Measurements from ENCODE around the gene CPEB4.

CPEB4 gene

GRCh38 chr5:173885475-173886010, 2.6 kb upstream of the CPEB4 start:
- Histone ChIP-seq H4K12ac (ENCODE audit: low read depth, low read length) (no peak overlapping the region), H3K14ac (ENCODE audit: low read length) (no peak overlapping the region), H3K27ac (ENCODE audit: low read depth, low read length) (no peak overlapping the region), H2AK5ac (ENCODE audit: low read length) (no peak overlapping the region), H3K18ac (ENCODE audit: low read length) (no peak overlapping the region), H3K9me3 (ENCODE audit: insufficient read depth, low read depth, low read length) (no peaks in the 10 kb centered on the region), H4K8ac (ENCODE audit: low read depth, low read length) (no peak overlapping the region), H3K23ac (ENCODE audit: low read length) (no peak overlapping the region), H3K27me3 (ENCODE audit: insufficient read depth, low read length) (no peaks in the 10 kb centered on the region), H4K91ac (ENCODE audit: low read depth, low read length) (no peak overlapping the region), H3K79me2 (ENCODE audit: control insufficient read depth, insufficient read depth, low read length, poor library complexity) (peaks cover 13% of the 10 kb centered on the region), H2BK12ac (ENCODE audit: low read length) (no peak overlapping the region), H3K4me1 (ENCODE audit: control insufficient read depth in 1 of 2, insufficient read depth in 2 of 2, low read length in 2 of 2) (peaks cover 7 to 14% of the 10 kb centered on the region in 2 experiments), H3K4me2 (ENCODE audit: low read length) (no peak overlapping the region), H2BK5ac (ENCODE audit: low read depth, low read length, poor library complexity) (no peak overlapping the region), H3K4ac (ENCODE audit: low read depth, low read length) (no peak overlapping the region), H3K36me3 (ENCODE audit: control insufficient read depth in 1 of 2, insufficient read depth in 2 of 2, low read length in 2 of 2) (peaks cover 3% of the 10 kb centered on the region in 2 experiments), H3K79me1 (ENCODE audit: low read length) (peaks cover 17% of the 10 kb centered on the region), H2AFZ (ENCODE audit: insufficient read depth, low read length, poor library complexity) (no peak overlapping the region), H2BK120ac (ENCODE audit: insufficient read depth, low read length, poor library complexity) (no peak overlapping the region), H3K4me3 (ENCODE audit: low read depth, low read length) (no peak overlapping the region), H3K9ac (ENCODE audit: low read length) (no peak overlapping the region)
- peak; percentile 57 to 77 for DNase-seq
- WGBS (ENCODE audit: extremely low coverage, insufficient coverage, insufficient read length), result no CpG with 5 or more reads among the region's 6 CpGs

- Histone ChIP-seq H3K9ac (ENCODE audit: low read length) (no peak overlapping the region), H3K4me3 (ENCODE audit: low read depth, low read length) (no peak overlapping the region), H3K18ac (ENCODE audit: low read length) (no peak overlapping the region), H3K27me3 (ENCODE audit: insufficient read depth, low read length) (no peaks in the 10 kb centered on the region), H3K27ac (ENCODE audit: low read depth, low read length) (no peak overlapping the region), H3K4me1 (ENCODE audit: control insufficient read depth in 1 of 2, insufficient read depth in 2 of 2, low read length in 2 of 2) (peaks cover 7 to 11% of the 10 kb centered on the region in 2 experiments), H2AK5ac (ENCODE audit: low read length) (no peak overlapping the region), H3K36me3 (ENCODE audit: control insufficient read depth in 1 of 2, insufficient read depth in 2 of 2, low read length in 2 of 2) (peaks cover 3% of the 10 kb centered on the region in 2 experiments), H3K9me3 (ENCODE audit: insufficient read depth, low read depth, low read length) (no peaks in the 10 kb centered on the region), H4K12ac (ENCODE audit: low read depth, low read length) (no peak overlapping the region), H3K4me2 (ENCODE audit: low read length) (no peak overlapping the region), H3K23ac (ENCODE audit: low read length) (no peak overlapping the region), H2AFZ (ENCODE audit: insufficient read depth, low read length, poor library complexity) (no peak overlapping the region), H2BK5ac (ENCODE audit: low read depth, low read length, poor library complexity) (no peak overlapping the region), H2BK12ac (ENCODE audit: low read length) (no peak overlapping the region), H3K4ac (ENCODE audit: low read depth, low read length) (no peak overlapping the region), H2BK120ac (ENCODE audit: insufficient read depth, low read length, poor library complexity) (no peak overlapping the region), H3K79me2 (ENCODE audit: control insufficient read depth, insufficient read depth, low read length, poor library complexity) (peaks cover 14% of the 10 kb centered on the region), H3K14ac (ENCODE audit: low read length) (no peak overlapping the region), H4K91ac (ENCODE audit: low read depth, low read length) (no peak overlapping the region), H4K8ac (ENCODE audit: low read depth, low read length) (no peak overlapping the region), H3K79me1 (ENCODE audit: low read length) (peaks cover 17% of the 10 kb centered on the region)
- no CpG with 5 or more reads among the region's 2 CpGs for WGBS (ENCODE audit: extremely low coverage, insufficient coverage, insufficient read length)
- DNase-seq, result no peak
Observed at GRCh38 chr5:173886150-173886549, 2.0 kb upstream of the CPEB4 start.

- H2BK120ac ChIP-seq (ENCODE audit: insufficient read depth, low read length, poor library complexity), result no peak overlapping the region
- H2BK5ac ChIP-seq (ENCODE audit: low read depth, low read length, poor library complexity), result peak overlapping the region; percentile 57
- H4K12ac ChIP-seq (ENCODE audit: low read depth, low read length), result peak overlapping the region; percentile 75
- H3K14ac ChIP-seq (ENCODE audit: low read length), result peak overlapping the region; percentile 78
- no peak overlapping the region for H3K27ac ChIP-seq (ENCODE audit: low read depth, low read length)
- no peak overlapping the region for H2BK12ac ChIP-seq (ENCODE audit: low read length)
- H3K79me2 ChIP-seq (ENCODE audit: control insufficient read depth, insufficient read depth, low read length, poor library complexity), result peaks cover 14% of the 10 kb centered on the region
- H4K91ac ChIP-seq (ENCODE audit: low read depth, low read length), result peak overlapping the region; percentile 62
- peaks cover 12% of the 10 kb centered on the region for H3K79me1 ChIP-seq (ENCODE audit: low read length)
- H2AFZ ChIP-seq (ENCODE audit: insufficient read depth, low read length, poor library complexity), result peak overlapping the region; percentile 50
- peak overlapping the region; percentile 68 for H3K4me2 ChIP-seq (ENCODE audit: low read length)
- no peaks in the 10 kb centered on the region for H3K9me3 ChIP-seq (ENCODE audit: insufficient read depth, low read depth, low read length)
- H3K23ac ChIP-seq (ENCODE audit: low read length), result no peak overlapping the region
- peak overlapping the region; percentile 51 for H3K9ac ChIP-seq (ENCODE audit: low read length)
- WGBS (ENCODE audit: extremely low coverage, insufficient coverage, insufficient read length), result no CpG with 5 or more reads among the region's 37 CpGs
- no peaks in the 10 kb centered on the region for H3K27me3 ChIP-seq (ENCODE audit: insufficient read depth, low read length)
- H2AK5ac ChIP-seq (ENCODE audit: low read length), result no peak overlapping the region
- DNase-seq, result peak in 1 of 2 donors; percentile 26
- H3K18ac ChIP-seq (ENCODE audit: low read length), result peak overlapping the region; percentile 87
- H3K4ac ChIP-seq (ENCODE audit: low read depth, low read length), result peak overlapping the region; percentile 76
- peak overlapping the region; percentile 78 for H3K4me3 ChIP-seq (ENCODE audit: low read depth, low read length)
- H3K4me1 ChIP-seq (ENCODE audit: control insufficient read depth in 1 of 2, insufficient read depth in 2 of 2, low read length in 2 of 2), result peaks cover 7 to 11% of the 10 kb centered on the region in 2 experiments
- H4K8ac ChIP-seq (ENCODE audit: low read depth, low read length), result peak overlapping the region; percentile 88
- peaks cover 3% of the 10 kb centered on the region in 2 experiments for H3K36me3 ChIP-seq (ENCODE audit: control insufficient read depth in 1 of 2, insufficient read depth in 2 of 2, low read length in 2 of 2)
Observed at GRCh38 chr5:173888473-173889131, 453 bp downstream of the CPEB4 start.

- H4K91ac ChIP-seq (ENCODE audit: low read depth, low read length), result peak overlapping the region; percentile 21
- H2BK5ac ChIP-seq (ENCODE audit: low read depth, low read length, poor library complexity), result no peak overlapping the region
- H2AFZ ChIP-seq (ENCODE audit: insufficient read depth, low read length, poor library complexity), result no peak overlapping the region
- peak overlapping the region; percentile 55 for H3K4me2 ChIP-seq (ENCODE audit: low read length)
- H3K79me2 ChIP-seq (ENCODE audit: control insufficient read depth, insufficient read depth, low read length, poor library complexity), result peaks cover 12% of the 10 kb centered on the region
- peaks cover 3 to 6% of the 10 kb centered on the region in 2 experiments for H3K36me3 ChIP-seq (ENCODE audit: control insufficient read depth in 1 of 2, insufficient read depth in 2 of 2, low read length in 2 of 2)
- peak overlapping the region; percentile 26 for H3K4ac ChIP-seq (ENCODE audit: low read depth, low read length)
- H4K8ac ChIP-seq (ENCODE audit: low read depth, low read length), result peak overlapping the region; percentile 35
- no peak overlapping the region for H3K27ac ChIP-seq (ENCODE audit: low read depth, low read length)
- no peak overlapping the region for H3K14ac ChIP-seq (ENCODE audit: low read length)
- no peak overlapping the region for H2AK5ac ChIP-seq (ENCODE audit: low read length)
- H2BK12ac ChIP-seq (ENCODE audit: low read length), result no peak overlapping the region
- WGBS (ENCODE audit: extremely low coverage, insufficient coverage, insufficient read length), result no CpG with 5 or more reads among the region's 19 CpGs
- no peak overlapping the region for H3K18ac ChIP-seq (ENCODE audit: low read length)
- H3K4me3 ChIP-seq (ENCODE audit: low read depth, low read length), result no peak overlapping the region
- peaks cover 8% of the 10 kb centered on the region for H3K79me1 ChIP-seq (ENCODE audit: low read length)
- no peaks in the 10 kb centered on the region for H3K27me3 ChIP-seq (ENCODE audit: insufficient read depth, low read length)
- H3K9ac ChIP-seq (ENCODE audit: low read length), result no peak overlapping the region
- H2BK120ac ChIP-seq (ENCODE audit: insufficient read depth, low read length, poor library complexity), result no peak overlapping the region
- no peak overlapping the region for H4K12ac ChIP-seq (ENCODE audit: low read depth, low read length)
- peaks cover 4 to 7% of the 10 kb centered on the region in 2 experiments for H3K4me1 ChIP-seq (ENCODE audit: control insufficient read depth in 1 of 2, insufficient read depth in 2 of 2, low read length in 2 of 2)
- peak; percentile 58 to 77 for DNase-seq
- H3K23ac ChIP-seq (ENCODE audit: low read length), result no peak overlapping the region
- no peaks in the 10 kb centered on the region for H3K9me3 ChIP-seq (ENCODE audit: insufficient read depth, low read depth, low read length)
Observed at GRCh38 chr5:173890195-173890991, 2.2 kb downstream of the CPEB4 start.
